GM12872 (cell line): ENCODE data around the gene SORCS3.

Source experiments
- CTCF ChIP-seq: IDR thresholded peaks from 3 replicates; pipeline ENCODE4 v1.5.1; 2011; ENCODE audit warnings: low read depth, mild to moderate bottlenecking, low read length, moderate library complexity; ENCODE audit not compliant: insufficient read depth

Gene SORCS3

GRCh38 chr10:104802941-104803340, 161.9 kb downstream of the SORCS3 start:
- TF ChIP-seq CTCF, result no peak

- no peak for TF ChIP-seq CTCF
Measured at GRCh38 chr10:104804880-104805279, 163.8 kb downstream of the SORCS3 start.

GRCh38 chr10:104806801-104807200, 165.7 kb downstream of the SORCS3 start:
- TF ChIP-seq CTCF, result no peak

- TF ChIP-seq CTCF, result no peak
Measured at GRCh38 chr10:104807581-104808310, 166.7 kb downstream of the SORCS3 start.

GRCh38 chr10:104809288-104810090, 168.4 kb downstream of the SORCS3 start:
- no peak for TF ChIP-seq CTCF

GRCh38 chr10:104811166-104811565, 170.1 kb downstream of the SORCS3 start:
- no peak for TF ChIP-seq CTCF

GRCh38 chr10:104816501-104816900, 175.4 kb downstream of the SORCS3 start:
- no peak for TF ChIP-seq CTCF
